Muscle of back (tissue), 11 donors: ENCODE data around the gene ACAP2. TPM values are rescaled to one million over a fixed set of nuclear protein-coding genes. Genes with fewer than 3 reads are reported as not detected.
A peak's percentile ranks its signal among the peaks of the same experiment; 100 is the strongest.
"Not testable (repeated sequence)": the region's sequence is repeated elsewhere in the genome, so short reads cannot be mapped to it uniquely, and the experiment has no call there.

Experiments
- DNase-seq, 3 donors: peaks; one replicate each; pipeline versions ENCODE4 v3.0.0 to v3.0.0-alpha.2; 2013
- polyA plus RNA-seq, 10 donors: library from polyadenylated mRNA; unstranded; fragments of 120-200 nt; gene quantifications; one replicate each; pipeline ENCODE4 v1.2.1, GENCODE V29; 2013; ENCODE audit not compliant: insufficient read length in 10 of 10

Gene ACAP2
- polyA plus RNA-seq, 10 donors, result 15.9 to 32.6 (median 22.6) TPM

- no peak for DNase-seq
Measured at GRCh38 chr3:195302431-195302830, 140.4 kb downstream of the ACAP2 start.

GRCh38 chr3:195297446-195297845 lies 145.4 kb downstream of the ACAP2 start:
- DNase-seq, result no peak

- no peak for DNase-seq
Measured at GRCh38 chr3:195296662-195297061, 146.2 kb downstream of the ACAP2 start.

DNA sequence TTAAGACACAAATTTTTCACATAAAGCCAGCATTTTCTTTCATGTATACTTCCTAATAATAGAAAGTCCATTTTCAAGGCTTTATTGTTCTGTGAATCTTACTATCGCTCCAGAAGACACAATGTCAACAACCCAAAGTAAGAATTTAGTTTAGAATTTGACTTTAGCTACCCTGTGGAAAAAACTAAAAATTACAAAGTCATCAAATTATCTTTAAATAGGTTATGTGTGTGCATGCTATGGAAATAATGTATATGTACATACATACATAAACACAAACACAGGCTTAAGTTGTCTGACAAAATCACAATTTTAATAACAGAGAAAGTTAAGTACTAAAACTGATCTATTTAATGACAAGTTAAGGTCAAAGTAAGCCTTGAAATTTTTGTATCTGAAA lies 151.7 kb downstream of the ACAP2 start:
- no peak for DNase-seq

DNA sequence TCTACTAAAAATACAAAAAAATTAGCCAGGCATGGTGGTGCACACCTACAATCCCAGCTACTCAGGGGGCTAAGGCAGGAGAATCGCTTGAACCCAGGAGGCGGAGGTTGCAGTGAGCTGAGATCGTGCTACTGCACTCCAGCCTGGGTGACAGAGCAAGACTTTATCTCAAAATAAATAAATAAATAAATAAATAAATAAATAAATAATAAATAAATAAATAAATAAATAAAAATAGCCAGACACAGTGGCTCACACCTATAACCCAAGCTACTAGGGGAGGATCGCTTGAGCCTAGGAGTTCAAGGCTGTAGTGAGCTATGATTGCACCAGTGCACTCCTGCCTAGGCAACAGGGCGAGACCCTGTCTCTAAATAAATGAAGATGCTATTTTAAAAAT lies 152.2 kb downstream of the ACAP2 start:
- not testable (repeated sequence) for DNase-seq

DNA sequence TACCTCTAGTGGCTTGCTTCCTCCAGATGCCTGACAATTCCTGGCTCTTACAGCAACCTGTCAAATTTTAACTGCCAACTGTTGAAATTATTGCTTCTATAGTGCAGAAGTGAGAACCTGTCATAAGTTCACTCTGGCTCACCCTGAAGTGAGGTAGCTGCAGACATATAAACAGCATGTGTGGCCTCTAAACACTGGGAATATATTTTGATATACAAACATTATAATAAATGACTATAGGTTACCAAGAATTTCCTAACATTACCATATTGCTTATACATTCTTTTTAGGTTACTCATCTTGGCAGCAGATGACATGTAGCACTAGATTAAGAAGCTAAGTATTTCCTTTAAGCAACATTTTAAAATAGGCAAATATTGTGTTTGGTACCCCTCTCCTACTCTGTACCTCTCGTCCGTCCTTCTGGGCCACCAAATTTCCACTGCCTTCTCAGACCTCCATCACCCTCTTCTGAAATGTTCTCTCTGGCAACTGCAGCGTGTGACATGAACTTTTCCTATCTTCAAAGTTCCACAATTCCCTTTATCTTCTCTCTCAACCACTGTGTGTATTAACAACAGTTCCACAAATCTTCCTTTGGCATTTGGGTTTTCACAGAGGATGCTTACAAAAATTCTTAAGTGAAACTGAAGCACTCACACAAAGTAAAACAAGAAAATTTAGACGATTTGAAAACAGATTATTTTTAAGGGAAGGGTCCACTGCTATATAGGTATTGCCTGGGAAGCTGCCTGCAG lies 156.5 kb downstream of the ACAP2 start:
- DNase-seq, result peak in 1 of 3 donors; percentile 46

- no peak for DNase-seq
Measured at GRCh38 chr3:195285372-195285771, 157.4 kb downstream of the ACAP2 start.

DNA sequence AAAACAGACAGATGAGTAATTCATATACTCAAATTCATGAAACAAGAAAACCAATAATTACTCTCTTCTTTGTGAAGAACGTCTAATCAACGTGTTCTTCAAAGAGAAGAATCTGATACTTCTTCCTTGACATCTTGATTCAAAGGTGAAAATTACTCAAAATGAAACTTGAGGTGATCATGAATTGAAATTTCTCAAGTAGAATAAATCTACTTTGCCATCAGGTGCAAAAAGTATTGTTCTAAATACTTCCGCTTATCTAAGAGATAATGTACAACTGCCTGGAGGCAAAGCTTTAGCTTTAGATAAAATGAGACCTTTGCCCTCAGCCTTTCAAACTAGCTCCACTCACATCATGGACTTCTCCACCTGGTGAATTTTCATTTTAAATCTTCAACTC lies 158.0 kb downstream of the ACAP2 start:
- no peak for DNase-seq

DNA sequence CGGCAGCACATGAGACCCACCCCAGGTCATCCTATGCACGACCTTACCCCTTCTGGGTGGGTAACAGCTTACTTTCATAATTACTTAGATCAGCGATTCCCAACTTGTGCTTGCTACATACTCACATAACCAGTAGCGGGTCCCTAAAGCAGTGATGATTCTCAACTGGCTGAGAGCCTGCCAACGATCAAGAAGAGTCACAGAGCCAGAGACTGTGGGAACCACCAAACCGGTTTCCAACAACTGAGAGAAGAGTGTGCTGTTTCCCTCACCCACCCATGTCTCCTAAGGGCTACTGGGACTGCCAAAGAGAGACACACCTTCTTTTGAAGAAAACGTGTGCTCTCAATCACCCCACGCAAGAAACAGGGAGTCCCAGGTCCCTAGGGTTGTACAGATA lies 159.9 kb downstream of the ACAP2 start:
- no peak for DNase-seq

DNA sequence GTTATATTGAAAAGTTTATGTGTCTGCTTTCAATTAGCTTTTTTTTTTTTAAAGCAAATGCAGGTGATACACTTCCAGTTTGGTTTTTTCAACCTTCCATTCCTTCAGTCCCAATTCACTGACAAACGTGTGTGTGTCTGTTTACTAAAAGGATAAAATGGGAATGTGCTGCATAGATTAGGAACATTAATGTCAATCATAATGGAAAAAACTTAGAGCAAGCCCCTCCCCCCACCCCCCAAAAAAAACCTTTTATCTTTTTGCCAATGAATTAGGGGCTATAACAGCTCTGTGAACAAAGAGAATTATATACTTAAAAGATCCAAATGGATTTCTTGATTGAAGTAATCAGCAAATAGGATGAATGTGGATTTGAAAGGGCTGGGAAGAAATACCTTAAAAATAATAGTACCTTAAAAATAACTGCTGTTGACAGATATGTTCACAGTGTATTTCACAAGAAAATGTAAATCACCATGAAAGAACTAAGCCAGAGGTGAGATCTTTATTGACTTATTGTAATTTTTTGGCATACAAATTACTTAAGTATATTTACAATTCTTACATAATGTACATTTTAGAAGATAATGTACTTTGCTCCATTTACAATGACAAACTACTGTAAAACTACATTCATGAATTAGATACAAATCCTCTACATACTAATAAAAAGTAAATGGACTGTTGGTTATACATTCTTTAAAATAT lies 168.4 kb downstream of the ACAP2 start:
- DNase-seq, result no peak

- DNase-seq, result peak; percentile 89 to 96 (median 91)
Measured at GRCh38 chr3:195271410-195272243, 171.2 kb downstream of the ACAP2 start.

DNA sequence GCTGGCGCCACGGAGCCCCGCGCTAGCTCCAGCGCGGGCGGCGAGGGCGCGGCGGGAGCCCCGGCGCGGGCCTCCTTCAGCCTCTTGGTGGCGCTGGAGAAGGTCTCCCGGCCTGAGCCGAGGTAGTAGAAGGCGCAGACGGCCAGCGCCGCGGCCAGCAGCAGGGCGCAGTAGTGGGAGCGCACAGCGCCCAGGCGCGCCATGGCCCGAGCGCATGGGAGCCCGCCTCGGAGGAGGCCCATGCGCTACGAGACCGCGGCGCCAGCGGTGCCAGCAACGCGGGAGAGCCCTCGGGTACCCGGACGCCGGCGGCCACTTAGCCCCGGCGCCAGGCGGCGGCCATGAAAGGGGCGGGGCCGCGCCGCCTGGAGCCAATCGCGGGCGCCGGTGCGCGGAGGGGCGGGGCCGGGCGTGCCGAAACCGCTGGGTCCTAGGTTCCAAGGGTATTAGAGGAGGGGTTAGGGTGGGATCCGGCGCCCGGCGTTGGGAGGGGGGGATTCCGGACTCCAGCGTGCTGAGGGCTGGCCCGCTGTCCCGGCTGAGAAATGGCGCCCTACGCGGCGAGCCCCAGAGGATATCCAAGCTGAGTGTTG lies 171.9 kb downstream of the ACAP2 start, which contains the start of gene XXYLT1:
XXYLT1 (minus strand) TSS at position 343 of the 593 bp plus-strand sequence; CDS start at position 242, 101 bp downstream.
- DNase-seq, result peak; percentile 91 to 99 (median 95)

DNA sequence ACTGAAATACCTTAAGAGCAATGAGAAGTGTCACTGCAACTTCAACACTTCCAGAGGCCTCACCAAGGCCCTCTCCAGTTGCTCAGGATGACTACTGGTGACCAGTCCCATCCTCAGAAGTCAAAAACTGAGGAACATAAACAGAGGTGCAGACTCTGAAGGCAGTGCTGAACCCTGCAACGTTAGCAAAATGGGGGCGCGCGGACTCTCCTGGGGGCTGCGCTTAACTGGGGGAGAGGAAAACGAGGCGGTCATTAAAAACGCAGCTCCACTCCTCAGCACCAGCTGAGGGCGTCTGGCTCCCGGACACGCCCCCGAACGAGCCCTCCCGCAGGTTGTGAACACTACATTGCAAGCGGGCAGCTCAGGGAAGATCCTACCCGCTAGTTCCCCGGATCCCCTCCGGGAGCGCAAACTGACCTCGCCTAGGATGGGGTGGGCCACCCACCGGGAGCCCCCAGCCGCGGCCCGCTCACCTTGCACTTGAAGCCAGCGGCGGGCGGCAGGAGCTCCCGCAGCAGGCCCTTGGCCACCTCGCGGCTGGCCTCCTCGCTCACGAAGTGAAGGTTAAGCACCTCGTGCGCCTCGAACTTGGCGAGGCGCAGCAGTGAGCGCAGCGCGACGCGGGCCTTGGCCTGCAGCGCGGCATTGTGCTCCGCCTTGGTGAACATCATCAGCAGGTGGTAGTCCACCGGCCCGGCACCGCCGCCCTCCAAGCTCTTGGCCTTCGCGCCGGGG lies 172.6 kb downstream of the ACAP2 start:
- peak in 1 of 3 donors; percentile 36 for DNase-seq

- DNase-seq, result no peak
Measured at GRCh38 chr3:195269375-195270078, 173.3 kb downstream of the ACAP2 start.

GRCh38 chr3:195268576-195269309 lies 174.1 kb downstream of the ACAP2 start:
- DNase-seq, result no peak

DNA sequence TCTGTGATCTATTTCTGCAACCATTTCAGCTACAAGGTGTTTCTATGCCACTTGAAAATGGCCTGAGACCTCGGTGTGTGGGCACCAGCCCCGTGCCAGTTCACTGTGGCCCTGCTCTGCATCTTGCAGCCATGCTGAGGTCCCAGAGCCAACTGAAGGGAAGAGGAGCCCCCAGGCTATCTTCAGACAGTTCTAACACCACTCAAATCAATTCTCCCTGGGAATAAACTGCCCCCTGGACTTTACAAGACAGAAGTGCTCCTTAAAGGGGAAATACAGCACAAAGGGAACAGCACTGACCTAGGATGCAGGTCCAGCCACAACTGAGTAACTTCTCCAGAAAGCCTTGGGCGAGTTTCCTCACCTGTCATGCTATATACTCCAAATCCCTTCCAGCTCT lies 175.7 kb downstream of the ACAP2 start:
- no peak for DNase-seq

- no peak for DNase-seq
Measured at GRCh38 chr3:195266428-195266827, 176.4 kb downstream of the ACAP2 start.

GRCh38 chr3:195265363-195265976 lies 177.3 kb downstream of the ACAP2 start:
- no peak for DNase-seq

DNA sequence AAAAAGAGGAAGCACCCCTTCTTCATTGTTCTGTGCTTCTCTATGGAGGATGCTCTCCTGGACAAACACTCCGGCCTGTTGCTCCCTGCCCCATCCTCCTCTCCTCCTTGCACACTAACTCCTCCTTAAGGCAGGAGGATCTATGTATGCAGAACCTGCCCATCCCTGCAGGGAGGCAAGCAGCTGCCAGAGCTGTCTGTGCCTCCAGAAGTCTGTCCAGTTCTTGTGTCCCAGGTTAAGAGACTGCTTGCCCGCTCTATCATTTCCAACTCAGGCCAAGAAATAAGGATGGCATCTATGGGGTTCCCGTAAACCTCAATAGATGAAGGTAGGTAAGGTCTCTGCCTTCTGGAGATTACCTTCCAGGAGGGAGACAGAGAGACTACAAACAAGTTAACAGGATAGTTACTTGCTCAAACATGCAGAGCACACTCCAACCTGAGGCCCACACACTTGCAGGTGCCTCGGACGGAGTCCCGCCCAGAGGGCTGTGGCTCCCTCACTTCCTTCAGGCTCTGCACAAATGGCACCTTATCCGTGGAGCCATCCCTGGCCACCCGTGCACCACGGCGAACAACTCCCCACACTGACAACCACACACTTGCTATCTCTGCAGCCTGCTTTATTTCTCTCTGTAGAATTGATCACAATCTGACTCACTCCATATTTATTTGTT lies 178.8 kb downstream of the ACAP2 start:
- DNase-seq, result no peak
